GM23248 (cell line): ENCODE measurements around the gene PTPRF. TPM values are rescaled to one million over a fixed set of nuclear protein-coding genes. Genes with fewer than 3 reads are reported as not detected.
"Not testable (repeated sequence)": the region's sequence is repeated elsewhere in the genome, so short reads cannot be mapped to it uniquely, and the experiment has no call there.

Source experiments
- DNase-seq: peaks from one replicate; pipeline ENCODE4 v3.0.0-alpha.2; 2015
- H2AFZ ChIP-seq: fragments of 200-600 bp; sonication (generic); 2 replicates; pipeline ENCODE4 v1.6.1; 2016; ENCODE audit warnings: antibody characterized with exemption
- H3F3A ChIP-seq: fragments of 200-600 bp; sonication (generic); 2 replicates; pipeline ENCODE4 v1.6.1; 2016; ENCODE audit warnings: mild to moderate bottlenecking, antibody characterized with exemption, mixed run types; ENCODE audit not compliant: insufficient read depth
- H3K27ac ChIP-seq: fragments of 200-600 bp; sonication (generic); 2 replicates; pipeline ENCODE4 v1.5.1; 2016; ENCODE audit warnings: mild to moderate bottlenecking
- H3K27me3 ChIP-seq: fragments of 200-600 bp; sonication (generic); replicated peaks from 2 replicates; pipeline ENCODE4 v1.6.1; 2016; ENCODE audit warnings: mild to moderate bottlenecking; ENCODE audit not compliant: insufficient read depth
- H3K36me3 ChIP-seq: fragments of 200-600 bp; sonication (generic); 2 replicates; pipeline ENCODE4 v1.6.1; 2016; ENCODE audit warnings: low read depth, mild to moderate bottlenecking
- H3K4me1 ChIP-seq: fragments of 200-600 bp; sonication (generic); 2 replicates; pipeline ENCODE4 v1.6.1; 2016; ENCODE audit warnings: mild to moderate bottlenecking; ENCODE audit not compliant: insufficient read depth
- H3K4me2 ChIP-seq: fragments of 200-600 bp; sonication (generic); one replicate; pipeline ENCODE4 v1.6.1; 2016; ENCODE audit warnings: mild to moderate bottlenecking; ENCODE audit not compliant: unreplicated experiment
- H3K4me3 ChIP-seq: fragments of 200-600 bp; sonication (generic); 2 replicates; pipeline ENCODE4 v1.5.1; 2016; ENCODE audit warnings: mild to moderate bottlenecking
- H3K79me2 ChIP-seq: fragments of 200-600 bp; sonication (generic); 2 replicates; pipeline ENCODE4 v1.6.1; 2016; ENCODE audit warnings: mild to moderate bottlenecking; ENCODE audit not compliant: insufficient read depth
- H3K9ac ChIP-seq: fragments of 200-600 bp; sonication (generic); 2 replicates; pipeline ENCODE4 v1.6.1; 2016; ENCODE audit warnings: mild to moderate bottlenecking
- H3K9me2 ChIP-seq: fragments of 200-600 bp; sonication (generic); 2 replicates; pipeline ENCODE4 v1.6.1; 2016; ENCODE audit warnings: mixed run types, mild to moderate bottlenecking, moderate library complexity; ENCODE audit not compliant: insufficient read depth
- H3K9me3 ChIP-seq: fragments of 200-600 bp; sonication (generic); one replicate; pipeline ENCODE4 v1.6.1; 2017; ENCODE audit warnings: low read depth
- H4K20me1 ChIP-seq: fragments of 200-600 bp; sonication (generic); 2 replicates; pipeline ENCODE4 v1.6.0; 2016; ENCODE audit not compliant: insufficient read depth
- EZH2 ChIP-seq: fragments of 200-600 bp; sonication (generic); IDR thresholded peaks from 2 replicates; pipeline ENCODE4 v1.6.1; 2018; ENCODE audit warnings: antibody characterized with exemption, mild to moderate bottlenecking; ENCODE audit not compliant: insufficient read depth, poor library complexity, severe bottlenecking
- EZH2phosphoT487 ChIP-seq: fragments of 200-600 bp; sonication (generic); IDR thresholded peaks from 2 replicates; pipeline ENCODE4 v1.6.1; 2018; ENCODE audit warnings: antibody characterized with exemption, moderate library complexity, mild to moderate bottlenecking, low read depth; ENCODE audit not compliant: insufficient read depth
- WGBS, 2 experiments: methylation state at CpG; one replicate each; pipeline ENCODE4 v1.1.6; 2015 to 2017; ENCODE audit warnings: low lambda C conversion rate in 2 of 2, low coverage in 1 of 2; ENCODE audit errors: missing lambda C conversion rate in 2 of 2; 5-methylcytosine and 5-hydroxymethylcytosine counted together
- in situ Hi-C: fragments of 300-500 bp; cut with MboI; formaldehyde crosslinking; loops from 2 replicates; pipeline ENCODE4 v1.15.0; 2020
- polyA plus RNA-seq: library from polyadenylated mRNA; unstranded; fragments of >200 nt; fragmentation: Nextera tagmentation; extraction: Ambion mirVana; gene quantifications from 2 replicates; pipeline ENCODE4 v1.2.1, GENCODE V29; 2016
- total RNA-seq: library from RNA; depleted of rRNA; stranded (reverse); fragments of >200 nt; shearing (Covaris generic); gene quantifications from 2 replicates; pipeline ENCODE4 v1.2.3, GENCODE V29; 2014

Gene PTPRF
- total and polyA plus RNA-seq, 2 experiments from 2014 or later, result 14.0 to 15.0 TPM

DNA sequence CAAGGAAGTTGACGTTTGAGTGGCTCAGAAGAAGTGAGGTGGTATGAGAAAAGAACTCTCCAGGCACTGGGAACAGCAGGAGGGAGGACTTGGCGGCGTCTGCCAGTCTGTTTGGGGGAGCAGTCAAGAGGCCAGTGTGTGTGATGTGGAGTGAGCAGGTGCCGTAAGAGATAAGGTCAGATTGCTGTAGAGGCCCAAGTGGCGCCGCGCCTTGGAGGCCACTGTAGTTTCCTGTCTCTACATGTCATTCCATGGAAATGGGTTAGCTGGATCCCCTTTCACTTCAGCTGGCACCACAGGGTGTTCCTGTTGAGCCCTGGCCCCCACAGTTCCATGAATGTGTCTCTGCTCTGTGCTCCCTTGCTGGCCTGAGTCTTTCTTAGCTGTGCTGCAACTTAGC is 35.5 kb upstream of the PTPRF start:
- no peaks in the 10 kb centered on the region for H3K79me2 ChIP-seq
- no peak overlapping the region for H3K27ac ChIP-seq
- no peaks in the 10 kb centered on the region for H3F3A ChIP-seq
- TF ChIP-seq EZH2 (no peak), EZH2phosphoT487 (no peak)
- no peaks in the 10 kb centered on the region for H3K36me3 ChIP-seq
- in situ Hi-C loops, result no loop called here
- peaks cover 4% of the 10 kb centered on the region; the same call in 1 of the 2 replicates for H3K4me1 ChIP-seq
- no peak overlapping the region for H3K9ac ChIP-seq
- 88 to 92% methylated on average over 7 of the region's 7 CpGs for WGBS, 2 experiments
- H4K20me1 ChIP-seq, result no peaks in the 10 kb centered on the region
- no peak overlapping the region for H2AFZ ChIP-seq
- no peaks in the 10 kb centered on the region for H3K27me3 ChIP-seq
- no peaks in the 10 kb centered on the region for H3K9me2 ChIP-seq
- no peak overlapping the region for H3K4me3 ChIP-seq
- DNase-seq, result no peak
- no peak overlapping the region for H3K4me2 ChIP-seq
- no peaks in the 10 kb centered on the region for H3K9me3 ChIP-seq

DNA sequence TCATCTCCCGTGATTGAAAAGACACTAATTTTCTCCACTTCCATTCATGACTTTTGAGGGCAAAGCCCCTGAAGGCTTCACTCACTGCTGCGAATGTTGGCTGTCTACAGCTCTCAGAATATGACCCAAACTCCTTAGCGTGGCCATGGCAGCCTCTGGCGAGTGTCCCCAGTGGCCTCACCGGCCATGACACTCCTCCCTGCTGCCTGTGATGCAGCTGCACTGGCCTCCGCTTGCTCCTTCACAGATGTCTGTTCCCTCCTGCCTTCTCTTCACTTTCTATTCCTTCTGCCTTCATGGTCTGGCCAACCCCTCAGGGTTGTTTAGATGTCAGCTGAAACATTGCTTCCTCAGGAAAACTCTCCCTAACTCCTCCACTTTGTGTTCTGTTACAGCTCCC is 30.8 kb upstream of the PTPRF start:
- WGBS, 2 experiments, result 69 to 77% methylated on average over 6 of the region's 6 CpGs
- Histone ChIP-seq H3K4me2 (no peak overlapping the region), H3K9me2 (no peaks in the 10 kb centered on the region), H3K9me3 (no peaks in the 10 kb centered on the region), H4K20me1 (no peaks in the 10 kb centered on the region), H3K27ac (no peak overlapping the region), H3K27me3 (no peaks in the 10 kb centered on the region), H3K4me1 (no peaks in the 10 kb centered on the region), H3F3A (no peaks in the 10 kb centered on the region), H3K36me3 (no peaks in the 10 kb centered on the region), H3K4me3 (no peak overlapping the region), H3K79me2 (no peaks in the 10 kb centered on the region), H3K9ac (no peak overlapping the region), H2AFZ (no peak overlapping the region)
- in situ Hi-C loops, result no loop called here
- no peak for TF ChIP-seq EZH2phosphoT487
- no peak for TF ChIP-seq EZH2
- DNase-seq, result no peak

DNA sequence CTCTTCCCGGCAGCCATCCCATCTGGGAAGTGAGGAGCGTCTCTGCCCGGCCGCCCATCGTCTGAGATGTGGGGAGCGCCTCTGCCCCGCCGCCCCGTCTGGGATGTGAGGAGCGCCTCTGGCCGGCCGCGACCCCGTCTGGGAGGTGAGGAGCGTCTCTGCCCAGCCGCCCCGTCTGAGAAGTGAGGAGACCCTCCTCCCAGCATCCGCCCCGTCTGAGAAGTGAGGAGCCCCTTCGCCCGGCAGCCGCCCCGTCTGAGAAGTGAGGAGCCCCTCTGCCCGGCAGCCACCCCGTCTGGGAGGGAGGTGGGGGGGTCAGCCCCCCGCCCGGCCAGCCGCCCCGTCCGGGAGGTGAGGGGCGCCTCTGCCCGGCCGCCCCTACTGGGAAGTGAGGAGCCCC is 28.9 kb upstream of the PTPRF start:
- DNase-seq, H4K20me1 ChIP-seq, H3K27ac ChIP-seq, H3K36me3 ChIP-seq, H3F3A ChIP-seq, in situ Hi-C loops, H3K79me2 ChIP-seq, H3K27me3 ChIP-seq, H3K4me2 ChIP-seq, H3K9me3 ChIP-seq, H3K4me1 ChIP-seq, H3K4me3 ChIP-seq, H2AFZ ChIP-seq, H3K9me2 ChIP-seq, H3K9ac ChIP-seq: not testable (repeated sequence)
- WGBS, 2 experiments, result 93% methylated on average over 25 of the region's 33 CpGs; no CpG with 5 or more reads in 1 of the 2 experiments

DNA sequence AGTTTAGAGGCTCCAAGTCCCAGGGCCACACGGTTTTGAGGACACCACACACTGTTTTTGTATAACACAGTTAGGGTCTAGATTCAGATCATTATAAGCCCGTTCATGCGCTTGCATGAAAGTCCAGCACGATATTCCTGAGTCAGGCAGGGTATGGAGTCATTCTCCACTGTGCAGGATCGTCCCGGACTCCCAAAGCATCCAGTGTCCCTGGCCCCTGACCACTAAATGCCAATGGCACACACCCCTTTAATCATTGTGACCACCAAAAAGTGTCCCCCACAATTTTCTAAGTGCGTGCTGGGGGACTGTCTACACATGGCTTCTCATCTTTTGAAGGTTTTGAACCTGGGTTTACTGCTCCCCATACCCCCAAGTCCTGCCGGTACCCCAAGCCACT is 27.1 kb upstream of the PTPRF start:
- TF ChIP-seq EZH2phosphoT487 (no peak), EZH2 (no peak)
- no peaks in the 10 kb centered on the region for H4K20me1 ChIP-seq
- H3K36me3 ChIP-seq, result no peaks in the 10 kb centered on the region
- H3K4me1 ChIP-seq, result no peaks in the 10 kb centered on the region
- no peak overlapping the region for H3K4me2 ChIP-seq
- H3K79me2 ChIP-seq, result no peaks in the 10 kb centered on the region
- H3K9ac ChIP-seq, result no peak overlapping the region
- H3F3A ChIP-seq, result no peaks in the 10 kb centered on the region
- no peak overlapping the region for H3K27ac ChIP-seq
- in situ Hi-C loops, result no loop called here
- H3K27me3 ChIP-seq, result no peaks in the 10 kb centered on the region
- H2AFZ ChIP-seq, result no peak overlapping the region
- WGBS, 2 experiments, result 84 to 88% methylated on average over 8 of the region's 8 CpGs
- DNase-seq, result no peak
- H3K9me2 ChIP-seq, result no peaks in the 10 kb centered on the region
- no peaks in the 10 kb centered on the region for H3K9me3 ChIP-seq
- no peak overlapping the region for H3K4me3 ChIP-seq

GRCh38 chr1:43505077-43505780 is 25.5 kb upstream of the PTPRF start:
- H3K9me2 ChIP-seq, result no peaks in the 10 kb centered on the region
- H2AFZ ChIP-seq, result no peak overlapping the region
- no peak for DNase-seq
- H3K9me3 ChIP-seq, result no peaks in the 10 kb centered on the region
- 88 to 91% methylated on average over 10 of the region's 10 CpGs for WGBS, 2 experiments
- H3K4me1 ChIP-seq, result no peaks in the 10 kb centered on the region
- H3K79me2 ChIP-seq, result no peaks in the 10 kb centered on the region
- H3K27me3 ChIP-seq, result no peaks in the 10 kb centered on the region
- H3K9ac ChIP-seq, result no peak overlapping the region
- no peak overlapping the region for H3K4me2 ChIP-seq
- TF ChIP-seq EZH2phosphoT487, result no peak
- TF ChIP-seq EZH2, result no peak
- no peak overlapping the region for H3K4me3 ChIP-seq
- no peaks in the 10 kb centered on the region for H3K36me3 ChIP-seq
- in situ Hi-C loops, result no loop called here
- H4K20me1 ChIP-seq, result no peaks in the 10 kb centered on the region
- H3F3A ChIP-seq, result no peaks in the 10 kb centered on the region
- H3K27ac ChIP-seq, result no peak overlapping the region
